Activated B cell treated with CpG ODN at 0.5 μM for 24 hours (primary cell): Measurements from ENCODE around the gene LYZL1. TPM values are rescaled to one million over a fixed set of nuclear protein-coding genes. Genes with fewer than 3 reads are reported as not detected.

ENCODE experiments used
- ATAC-seq: fragments of 200-7000 bp; cut with Tn5 transposase; one replicate; pipeline ENCODE4 v1.10.0; 2021; ENCODE audit warnings: low read depth, mild to moderate bottlenecking, moderate library complexity
- CTCF ChIA-PET: fragments of 350-600 bp; sonication (Branson Sonifier 250); formaldehyde crosslinking; loops from one replicate; lab custom pipeline; 2021; ENCODE audit warnings: antibody characterized with exemption; lab: Charles Lee
- POLR2A ChIA-PET: fragments of 350-600 bp; sonication (Branson Sonifier 250); formaldehyde crosslinking; loops from one replicate; lab custom pipeline; 2021; ENCODE audit warnings: antibody characterized with exemption; lab: Charles Lee
- DNase-seq: peaks from one replicate; pipeline ENCODE4 v3.0.0; 2022
- H3K27ac Mint-ChIP-seq: one replicate; pipeline ENCODE4 v1.8.0; 2020; ENCODE audit warnings: mixed read lengths
- H3K27me3 Mint-ChIP-seq: one replicate; pipeline ENCODE4 v1.8.0; 2021; ENCODE audit warnings: mixed read lengths
- H3K36me3 Mint-ChIP-seq: one replicate; pipeline ENCODE4 v1.8.0; 2021; ENCODE audit warnings: low read depth, mixed read lengths
- H3K4me1 Mint-ChIP-seq: one replicate; pipeline ENCODE4 v1.8.0; 2021; ENCODE audit warnings: mixed read lengths
- H3K4me3 Mint-ChIP-seq: one replicate; pipeline ENCODE4 v1.8.0; 2020; ENCODE audit warnings: mild to moderate bottlenecking, mixed read lengths
- H3K9me3 Mint-ChIP-seq: one replicate; pipeline ENCODE4 v1.8.0; 2020; ENCODE audit warnings: mixed read lengths
- CTCF ChIP-seq: fragments of 200-600 bp; IDR thresholded peaks from one replicate; pipeline ENCODE4 v1.8.0; 2022; ENCODE audit warnings: antibody characterized with exemption, mild to moderate bottlenecking
- intact Hi-C: fragments of 100-400 bp; cut with micrococcal nuclease; formaldehyde crosslinking; loops from one replicate; pipeline ENCODE4 v1.15.1; 2024
- total RNA-seq: library from RNA; stranded (reverse); gene quantifications from 2 replicates; pipeline ENCODE4 v1.2.3, GENCODE V29; 2022

The LYZL1 gene
- total RNA-seq, 1 donor from 2014 or later: not detected

- Mint-ChIP-seq H3K36me3 (no peaks in the 10 kb centered on the region), H3K9me3 (no peaks in the 10 kb centered on the region), H3K4me3 (no peak overlapping the region), H3K27me3 (peaks cover 17% of the 10 kb centered on the region), H3K27ac (no peak overlapping the region), H3K4me1 (no peaks in the 10 kb centered on the region)
- DNase-seq (no peak), ATAC-seq (no peak)
- ChIA-PET CTCF (no interaction called here), POLR2A (no interaction called here)
- no peak for TF ChIP-seq CTCF
- intact Hi-C loops: no loop called here
Measured at GRCh38 chr10:29321656-29322055, 32.8 kb downstream of the LYZL1 start.

GRCh38 chr10:29322918-29323317 is 34.0 kb downstream of the LYZL1 start:
- Mint-ChIP-seq H3K27ac (no peak overlapping the region), H3K27me3 (peaks cover 10% of the 10 kb centered on the region), H3K4me1 (no peaks in the 10 kb centered on the region), H3K36me3 (no peaks in the 10 kb centered on the region), H3K4me3 (no peak overlapping the region), H3K9me3 (no peaks in the 10 kb centered on the region)
- intact Hi-C loops: no loop called here
- ATAC-seq: no peak
- no peak for DNase-seq
- CTCF ChIA-PET: no interaction called here
- POLR2A ChIA-PET: no interaction called here
- no peak for TF ChIP-seq CTCF

GRCh38 chr10:29323367-29323766 is 34.5 kb downstream of the LYZL1 start:
- CTCF ChIA-PET: no interaction called here
- Mint-ChIP-seq H3K36me3 (no peaks in the 10 kb centered on the region), H3K27ac (no peak overlapping the region), H3K4me1 (no peaks in the 10 kb centered on the region), H3K27me3 (peaks cover 6% of the 10 kb centered on the region), H3K9me3 (no peaks in the 10 kb centered on the region), H3K4me3 (no peak overlapping the region)
- TF ChIP-seq CTCF: no peak
- DNase-seq (no peak), ATAC-seq (no peak)
- intact Hi-C loops: no loop called here
- POLR2A ChIA-PET: no interaction called here

- Mint-ChIP-seq H3K27ac (no peak overlapping the region), H3K27me3 (peaks cover 2% of the 10 kb centered on the region), H3K36me3 (no peaks in the 10 kb centered on the region), H3K9me3 (no peaks in the 10 kb centered on the region), H3K4me1 (no peaks in the 10 kb centered on the region), H3K4me3 (no peak overlapping the region)
- intact Hi-C loops: no loop called here
- POLR2A ChIA-PET: no interaction called here
- CTCF ChIA-PET: no interaction called here
- no peak for TF ChIP-seq CTCF
- DNase-seq (no peak), ATAC-seq (no peak)
Measured at GRCh38 chr10:29324220-29324841, 35.5 kb downstream of the LYZL1 start.

- no peaks in the 10 kb centered on the region for H3K36me3 Mint-ChIP-seq
- no peaks in the 10 kb centered on the region for H3K4me1 Mint-ChIP-seq
- DNase-seq (no peak), ATAC-seq (no peak)
- no peaks in the 10 kb centered on the region for H3K9me3 Mint-ChIP-seq
- CTCF ChIA-PET: no interaction called here
- POLR2A ChIA-PET: no interaction called here
- H3K4me3 Mint-ChIP-seq: no peak overlapping the region
- no peak for TF ChIP-seq CTCF
- H3K27ac Mint-ChIP-seq: no peak overlapping the region
- no peaks in the 10 kb centered on the region for H3K27me3 Mint-ChIP-seq
- intact Hi-C loops: no loop called here
Measured at GRCh38 chr10:29326299-29326698, 37.4 kb downstream of the LYZL1 start.
